HG03280 (cell line): ENCODE measurements around the gene SPOCK2.

Experiments used
- ATAC-seq: cut with Tn5 transposase; IDR thresholded peaks from one replicate; pipeline ENCODE4 v1.9.1; 2021; ENCODE audit warnings: mild to moderate bottlenecking, moderate library complexity; ENCODE audit not compliant: unreplicated experiment

The SPOCK2 gene

GRCh38 chr10:72074574-72075375 is 13.6 kb downstream of the SPOCK2 start:
- no peak for ATAC-seq

- no peak for ATAC-seq
Observed at GRCh38 chr10:72073708-72074573, 14.4 kb downstream of the SPOCK2 start.

DNA sequence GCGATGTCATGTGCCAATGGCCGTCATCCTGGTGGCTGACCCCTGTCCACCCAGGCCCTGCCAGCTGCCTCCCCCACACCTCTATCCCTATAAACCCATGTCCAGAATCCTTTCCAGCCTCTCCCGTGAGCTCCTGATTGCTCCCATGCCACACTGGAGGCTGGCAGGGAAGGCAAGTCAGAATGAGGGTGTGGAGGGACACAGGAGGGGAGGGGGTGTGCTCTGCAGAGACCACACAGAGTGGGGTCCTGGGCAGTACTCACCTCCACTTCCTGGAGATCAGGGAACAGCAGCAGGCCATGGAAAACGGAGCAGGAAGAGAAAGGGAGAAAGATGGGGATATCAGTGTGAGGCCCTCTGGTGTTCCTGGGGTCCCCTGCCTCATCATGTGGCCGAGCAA is 15.7 kb downstream of the SPOCK2 start:
- ATAC-seq: no peak

GRCh38 chr10:72072046-72072445 is 16.3 kb downstream of the SPOCK2 start:
- ATAC-seq: no peak

- ATAC-seq: no peak
Observed at GRCh38 chr10:72069751-72070526, 18.4 kb downstream of the SPOCK2 start.

DNA sequence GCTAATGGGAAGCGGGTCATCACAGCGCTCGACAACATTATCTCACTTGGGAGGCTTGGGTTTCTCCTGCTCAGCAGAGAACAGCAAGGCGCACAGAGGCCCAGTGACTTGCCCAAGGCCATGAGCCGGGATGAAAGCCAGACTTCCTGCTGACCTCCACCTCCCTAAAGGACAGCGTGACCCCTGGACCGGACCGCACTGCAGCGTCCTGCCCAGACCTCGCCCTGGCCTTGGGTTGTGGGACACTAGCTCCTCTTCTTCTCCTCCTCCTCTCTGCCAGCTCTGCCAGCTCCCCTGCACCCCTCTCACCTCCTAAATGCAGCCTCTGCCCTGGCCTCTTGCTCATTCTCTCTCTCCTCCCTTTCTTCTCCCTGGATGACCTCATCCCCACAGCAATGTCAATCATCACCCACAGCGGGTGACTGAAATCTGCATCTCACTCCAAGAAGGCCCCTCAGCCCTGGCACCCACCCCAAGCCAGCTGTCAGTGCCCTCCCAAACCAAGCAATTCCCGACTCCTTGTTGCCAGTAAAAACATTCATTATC is 19.4 kb downstream of the SPOCK2 start:
- ATAC-seq: no peak

DNA sequence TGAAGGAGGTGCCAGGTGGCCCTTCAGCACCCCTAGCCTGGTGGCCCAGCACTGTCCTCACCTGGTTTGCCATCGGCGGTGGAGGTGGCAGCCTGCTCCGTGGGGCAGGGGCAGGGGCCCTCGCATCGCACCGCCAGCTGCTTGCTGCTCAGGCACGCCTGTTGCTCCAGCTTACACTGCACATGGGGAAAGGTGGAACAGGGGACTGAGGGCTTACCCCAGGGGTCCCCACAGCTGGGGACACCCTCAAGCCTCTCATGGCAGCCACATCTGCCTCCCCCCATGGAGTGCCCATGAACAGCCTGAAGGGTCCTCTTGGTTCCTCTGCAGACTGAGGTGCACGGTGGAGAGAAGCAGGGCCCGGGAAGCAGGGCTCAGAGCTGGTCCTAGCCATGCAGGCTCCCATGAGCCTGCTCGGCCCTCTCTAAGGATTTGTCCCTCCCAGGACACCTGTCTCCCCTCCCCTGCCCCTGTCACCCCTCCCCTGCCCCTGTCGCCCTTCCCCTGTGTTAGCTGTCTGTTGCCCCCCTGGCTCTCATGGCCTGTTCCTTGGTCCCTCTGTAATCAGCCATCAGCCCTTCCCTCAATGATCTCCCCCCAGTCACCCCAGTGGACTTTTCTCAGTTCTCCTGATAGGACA is 20.1 kb downstream of the SPOCK2 start:
- no peak for ATAC-seq

DNA sequence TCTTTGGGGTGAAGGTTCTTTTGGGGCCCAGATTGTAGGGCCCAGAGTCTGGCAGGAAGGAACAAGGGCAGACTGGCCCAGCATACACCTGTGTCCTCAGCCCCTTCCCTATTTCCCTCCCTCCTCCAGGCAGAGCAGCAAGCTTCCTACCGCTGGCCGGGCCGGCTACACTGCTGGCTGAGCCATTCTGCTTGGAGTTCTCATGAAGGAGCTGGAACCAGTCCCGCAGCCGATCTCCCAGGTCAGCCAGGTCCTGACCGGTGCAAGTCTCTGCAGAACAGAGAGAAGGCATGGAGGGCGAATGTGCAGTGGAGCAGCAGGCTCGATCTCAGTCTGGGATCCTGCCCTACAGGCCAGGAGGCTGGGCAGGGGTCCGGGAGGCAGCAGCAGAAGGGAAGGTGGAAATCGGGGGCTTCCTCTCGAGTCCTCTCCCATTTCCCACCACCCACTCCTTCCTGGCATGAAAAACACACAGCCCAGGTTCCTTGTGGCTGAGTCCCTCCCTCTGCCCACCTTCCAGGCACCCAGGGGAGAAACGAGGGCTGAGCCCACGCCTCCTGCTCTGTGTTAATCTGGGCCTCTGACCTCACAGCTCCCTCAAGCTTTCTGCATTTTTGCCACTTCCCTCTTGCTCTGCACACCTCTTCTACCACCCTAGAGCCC is 20.8 kb downstream of the SPOCK2 start:
- no peak for ATAC-seq

- no peak for ATAC-seq
Observed at GRCh38 chr10:72066318-72067284, 21.8 kb downstream of the SPOCK2 start.

DNA sequence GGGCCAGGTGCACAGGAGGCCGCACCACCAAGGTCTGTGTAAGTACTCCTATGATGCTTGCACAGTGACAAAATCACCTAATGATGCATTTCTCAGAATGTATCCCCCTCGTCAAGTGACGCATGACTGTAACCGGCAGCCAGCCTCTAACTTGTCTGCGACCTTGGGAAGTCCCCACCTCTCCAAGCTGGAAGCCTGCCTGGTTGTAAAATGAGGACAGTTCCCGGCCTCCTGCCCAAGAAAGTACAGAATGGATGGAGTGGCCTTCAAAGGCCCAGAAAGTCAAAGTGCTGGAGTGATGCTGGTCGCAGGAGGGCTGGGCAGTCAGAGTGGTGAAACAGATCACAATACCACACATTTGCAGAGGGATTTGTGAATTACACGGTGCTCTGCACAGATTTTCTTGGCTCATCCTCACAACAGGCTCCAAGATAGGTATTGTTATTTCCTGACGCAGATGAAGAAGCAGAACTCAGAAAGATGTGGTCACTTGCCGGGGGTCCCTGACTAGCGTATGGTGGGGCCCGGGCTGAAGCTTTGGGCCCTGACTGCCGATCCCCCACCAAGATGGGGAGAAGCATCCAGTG is 22.8 kb downstream of the SPOCK2 start:
- no peak for ATAC-seq

GRCh38 chr10:72063703-72064391 is 24.5 kb downstream of the SPOCK2 start:
- no peak for ATAC-seq

DNA sequence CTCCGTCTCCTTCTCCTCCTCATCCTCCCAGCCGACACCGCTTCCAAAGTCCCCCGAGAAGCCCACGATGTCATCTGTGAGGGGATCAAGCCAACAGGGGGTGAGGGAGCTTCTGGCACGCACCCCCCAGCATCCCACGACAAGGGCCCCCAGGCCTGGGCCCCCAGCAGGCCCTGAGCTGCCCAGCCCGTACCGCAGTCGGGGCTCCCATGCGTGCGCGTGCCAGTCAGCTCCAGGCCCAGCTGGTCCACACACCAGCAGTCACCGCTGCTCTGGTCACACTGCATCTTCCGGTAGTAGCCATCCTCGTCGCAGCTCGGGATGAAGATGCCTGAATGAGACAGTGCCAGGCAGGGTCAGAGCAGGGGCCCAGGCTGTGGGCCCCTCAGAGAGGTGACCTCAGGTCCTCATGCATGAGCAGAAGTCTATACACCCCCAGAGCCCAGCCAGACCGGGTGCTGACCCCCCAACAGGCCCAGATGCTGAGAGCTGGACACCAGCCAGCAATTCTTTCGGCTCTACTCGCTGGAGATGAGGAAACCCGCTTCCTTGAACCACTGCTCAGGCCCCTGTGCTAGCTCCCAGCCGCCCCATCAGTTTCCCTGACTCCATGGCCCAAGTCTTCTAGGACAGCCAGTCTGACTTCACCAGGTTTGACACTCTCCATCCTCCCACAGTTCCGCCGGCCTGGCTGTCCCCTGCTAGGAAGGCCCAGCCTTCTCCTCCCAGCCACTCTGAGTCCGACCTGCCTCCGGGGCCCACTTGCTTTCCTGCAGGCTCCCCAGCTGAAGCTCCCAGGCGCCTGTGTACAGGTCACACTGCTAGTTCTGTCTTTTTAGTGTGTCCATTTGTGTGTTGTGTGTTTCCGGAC is 25.3 kb downstream of the SPOCK2 start:
- no peak for ATAC-seq

- no peak for ATAC-seq
Observed at GRCh38 chr10:72062382-72062781, 26.0 kb downstream of the SPOCK2 start.

DNA sequence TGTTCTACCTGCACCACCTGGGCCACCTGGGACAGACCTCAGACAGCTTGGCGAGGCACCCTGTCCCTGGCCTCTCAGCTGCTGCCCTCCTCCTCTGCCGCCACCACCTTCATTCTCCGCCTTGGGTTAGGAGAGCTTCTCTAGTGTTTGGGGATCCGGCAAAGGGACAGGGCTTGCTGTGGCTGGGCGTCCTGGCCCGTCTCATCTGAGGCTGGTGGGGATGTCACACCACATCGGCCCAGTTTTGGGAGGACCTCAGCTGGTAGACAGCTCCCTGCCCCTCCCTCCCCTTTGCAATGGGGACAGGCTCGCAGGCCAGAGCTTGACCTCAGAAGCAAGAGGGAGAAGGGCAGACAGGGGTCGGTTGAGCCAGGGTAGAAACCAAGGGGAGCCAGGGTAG is 26.4 kb downstream of the SPOCK2 start:
- ATAC-seq: no peak

DNA sequence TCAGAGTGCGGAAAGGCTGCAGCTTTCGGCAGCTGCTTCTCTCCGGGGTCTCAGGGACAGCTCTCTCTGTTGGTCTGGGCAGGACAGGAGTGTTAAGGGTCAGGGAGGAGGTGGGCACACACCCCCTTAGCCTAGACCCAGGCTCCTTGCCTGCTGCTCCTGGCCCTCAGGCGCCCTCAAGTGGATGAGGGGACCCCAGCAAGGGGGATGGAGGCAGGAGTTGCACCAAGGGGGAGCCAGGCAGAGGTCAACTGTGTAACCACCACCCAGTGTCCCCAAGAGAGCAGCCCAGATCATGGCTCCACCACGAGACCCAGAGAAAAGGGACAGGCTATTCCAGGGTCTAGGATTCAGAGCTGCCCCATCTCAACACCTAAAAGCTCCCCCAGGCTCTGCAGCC is 26.9 kb downstream of the SPOCK2 start:
- no peak for ATAC-seq

GRCh38 chr10:72059843-72060822 is 28.2 kb downstream of the SPOCK2 start:
- ATAC-seq: no peak
